ENCODE data around the gene RC3H2. TPM values are rescaled to one million over a fixed set of nuclear protein-coding genes. Genes with fewer than 3 reads are reported as not detected.
A peak's percentile ranks its signal among the peaks of the same experiment; 100 is the strongest.
"Not testable (repeated sequence)": the region's sequence is repeated elsewhere in the genome, so short reads cannot be mapped to it uniquely, and the experiment has no call there.

Gene RC3H2
- total RNA-seq, 1 donor from 2014 or later, result 39.7 TPM

DNA sequence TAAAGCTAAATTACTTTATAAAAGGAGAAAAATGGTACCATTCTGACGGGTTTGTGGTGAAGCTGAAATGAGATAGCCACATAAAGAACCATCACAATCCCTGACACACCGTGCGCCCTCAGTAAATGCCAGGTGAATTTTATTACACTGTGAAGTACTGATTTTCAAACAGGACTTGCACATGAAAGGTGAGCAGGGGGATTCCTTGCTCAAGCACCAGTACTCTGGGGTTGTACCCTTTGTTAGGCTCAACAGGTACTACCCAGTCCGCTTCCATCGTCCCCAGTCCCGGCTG is 35.2 kb upstream of the RC3H2 start:
- DNase-seq, result no peak
- Mint-ChIP-seq H3K27ac (peak overlapping the region; percentile 89), H3K9me3 (no peaks in the 10 kb centered on the region), H3K4me3 (peak overlapping the region; percentile 99), H3K4me1 (peaks cover 26% of the 10 kb centered on the region), H3K36me3 (ENCODE audit: low read depth) (peaks cover 18% of the 10 kb centered on the region), H3K27me3 (no peaks in the 10 kb centered on the region)
- intact Hi-C loops (cut with micrococcal nuclease), result loop anchor here (1.0 to 10.0 kb wide), 8 partner anchors 8 to 1474 kb away; partner anchors contain the start of genes PSMB7, RC3H2 and ZBTB6

DNA sequence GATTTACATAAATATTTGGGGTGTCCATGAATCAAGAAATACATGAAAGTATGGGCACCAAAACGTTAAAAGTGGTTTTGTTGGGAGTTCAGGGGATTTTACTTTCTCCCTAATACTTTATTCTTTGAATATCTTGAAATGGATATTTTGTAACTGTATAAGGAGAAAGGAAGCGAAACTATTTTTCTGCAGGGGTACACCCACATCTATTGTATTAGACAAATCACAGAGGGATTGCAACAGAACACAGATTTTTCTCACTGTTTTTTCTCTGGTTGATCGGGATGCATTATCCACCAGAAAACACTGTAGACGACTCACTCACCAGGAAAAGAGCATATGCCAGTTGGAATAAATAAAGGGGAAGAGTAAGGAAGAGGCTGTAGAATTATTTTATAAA is 34.4 kb upstream of the RC3H2 start:
- H3K27ac Mint-ChIP-seq, result no peak overlapping the region
- no peaks in the 10 kb centered on the region for H3K9me3 Mint-ChIP-seq
- H3K4me3 Mint-ChIP-seq, result peak overlapping the region; percentile 50
- peaks cover 15% of the 10 kb centered on the region for H3K36me3 Mint-ChIP-seq (ENCODE audit: low read depth)
- no peak for DNase-seq
- H3K27me3 Mint-ChIP-seq, result no peaks in the 10 kb centered on the region
- intact Hi-C loops (cut with micrococcal nuclease), result no loop called here
- peaks cover 22% of the 10 kb centered on the region for H3K4me1 Mint-ChIP-seq

DNA sequence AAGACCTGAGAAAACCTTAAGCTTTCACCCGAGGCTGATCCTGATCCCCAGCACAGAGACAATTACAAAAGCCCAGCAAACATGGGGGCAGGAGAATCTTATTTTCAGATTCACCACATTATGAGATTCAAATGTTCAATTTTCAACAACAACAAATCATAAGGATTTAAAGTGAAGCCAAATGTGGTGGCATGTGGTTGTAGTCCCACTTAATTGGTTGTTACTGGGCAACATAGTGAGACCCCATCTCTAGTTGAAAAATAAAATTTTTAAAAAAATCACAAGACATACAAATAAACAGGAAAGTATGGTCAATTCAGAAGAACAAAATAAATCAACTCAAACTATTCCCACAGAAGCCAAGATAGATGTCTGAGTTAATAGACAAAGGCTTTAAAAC is 31.7 kb upstream of the RC3H2 start:
- Mint-ChIP-seq H3K9me3 (no peaks in the 10 kb centered on the region), H3K4me1 (peaks cover 24% of the 10 kb centered on the region), H3K4me3 (no peak overlapping the region), H3K36me3 (ENCODE audit: low read depth) (peaks cover 17% of the 10 kb centered on the region), H3K27me3 (no peaks in the 10 kb centered on the region), H3K27ac (no peak overlapping the region)
- intact Hi-C loops (cut with micrococcal nuclease), result no loop called here
- DNase-seq, result no peak

DNA sequence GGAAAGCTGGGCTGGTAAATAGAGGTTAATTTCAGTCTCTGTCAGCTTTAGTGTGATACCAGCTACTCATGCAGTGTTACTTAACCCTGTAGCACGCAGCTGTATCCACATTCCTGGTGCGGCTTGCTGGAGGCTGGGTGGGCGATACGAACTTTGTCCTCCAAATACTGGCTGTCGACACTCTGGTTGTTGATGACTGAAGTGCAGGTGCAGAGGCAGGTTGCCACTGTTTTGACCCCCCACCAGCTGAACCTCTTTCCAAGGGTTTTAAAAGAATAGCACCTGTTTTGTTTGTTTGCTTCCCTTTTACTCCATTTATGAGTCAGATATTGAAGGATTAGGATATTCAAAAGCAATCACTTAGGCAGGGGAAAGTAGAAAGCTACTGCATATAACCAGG is 31.3 kb upstream of the RC3H2 start:
- intact Hi-C loops (cut with micrococcal nuclease), result no loop called here
- Mint-ChIP-seq H3K4me3 (no peak overlapping the region), H3K27ac (no peak overlapping the region), H3K4me1 (peaks cover 20% of the 10 kb centered on the region), H3K9me3 (no peaks in the 10 kb centered on the region), H3K27me3 (no peaks in the 10 kb centered on the region), H3K36me3 (ENCODE audit: low read depth) (peaks cover 18% of the 10 kb centered on the region)
- DNase-seq, result no peak

DNA sequence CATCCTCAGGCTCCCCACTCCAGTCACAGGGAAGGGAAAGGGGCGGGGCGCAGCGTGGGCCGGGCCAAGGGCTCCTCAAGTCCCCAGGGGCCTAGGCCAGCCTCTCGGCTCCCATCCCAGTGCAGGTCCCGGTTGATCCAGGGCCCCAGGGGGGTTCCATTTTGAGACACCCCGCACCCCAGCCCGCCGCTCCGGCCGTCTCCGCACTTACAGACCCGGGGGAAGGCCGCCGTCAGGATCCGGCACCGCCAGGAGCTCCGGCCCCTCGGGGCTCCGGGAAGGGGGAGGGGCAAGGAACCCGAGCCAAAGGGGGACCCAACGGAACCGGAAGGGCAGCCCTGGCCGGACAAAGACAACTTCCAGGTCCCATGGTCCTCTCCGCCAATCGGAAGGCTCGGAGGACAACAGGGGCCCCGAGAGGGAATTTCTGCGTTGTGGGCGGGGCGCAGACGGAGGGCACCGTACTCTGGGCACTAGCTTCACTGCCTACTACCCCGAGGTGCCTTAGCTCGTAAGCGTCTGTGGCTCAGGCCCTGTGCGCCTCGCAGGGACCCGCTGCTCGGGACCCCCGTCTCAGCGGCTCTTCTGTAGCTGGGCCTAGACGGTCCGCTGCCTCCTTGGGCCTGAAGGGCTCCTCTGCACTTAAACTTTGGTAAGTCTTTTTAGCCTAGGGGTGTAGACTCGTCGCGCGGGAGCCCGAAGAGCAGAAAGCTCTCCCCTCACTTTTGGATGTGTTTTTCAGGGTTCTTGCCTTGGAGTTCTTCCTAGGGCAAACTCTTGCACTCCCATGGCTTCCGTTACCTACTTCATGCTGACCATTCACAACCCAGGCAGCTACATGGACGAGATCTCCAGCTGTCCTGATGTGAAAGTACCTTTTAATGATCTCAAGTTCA is 26.3 kb upstream of the RC3H2 start, which contains the start of gene ZBTB26:
Gene ZBTB26 (minus strand): TSS at position 287 of the 896 bp plus-strand sequence. CDS start 11,578 bp downstream, outside the sequence.
- Mint-ChIP-seq H3K27me3 (no peaks in the 10 kb centered on the region), H3K4me3 (no peak within 1 kb of the TSS), H3K4me1 (peaks cover 11% of the 10 kb centered on the region), H3K27ac (peak within 1 kb of the TSS; percentile 91), H3K36me3 (ENCODE audit: low read depth) (peaks cover 5% of the 10 kb centered on the region), H3K9me3 (no peaks in the 10 kb centered on the region)
- intact Hi-C loops (cut with micrococcal nuclease), result loop anchor here (1.0 kb wide), 4 partner anchors 9 to 103 kb away; partner anchors contain the start of genes PDCL, RC3H2 and ZBTB6
- DNase-seq, result peak; percentile 96

DNA sequence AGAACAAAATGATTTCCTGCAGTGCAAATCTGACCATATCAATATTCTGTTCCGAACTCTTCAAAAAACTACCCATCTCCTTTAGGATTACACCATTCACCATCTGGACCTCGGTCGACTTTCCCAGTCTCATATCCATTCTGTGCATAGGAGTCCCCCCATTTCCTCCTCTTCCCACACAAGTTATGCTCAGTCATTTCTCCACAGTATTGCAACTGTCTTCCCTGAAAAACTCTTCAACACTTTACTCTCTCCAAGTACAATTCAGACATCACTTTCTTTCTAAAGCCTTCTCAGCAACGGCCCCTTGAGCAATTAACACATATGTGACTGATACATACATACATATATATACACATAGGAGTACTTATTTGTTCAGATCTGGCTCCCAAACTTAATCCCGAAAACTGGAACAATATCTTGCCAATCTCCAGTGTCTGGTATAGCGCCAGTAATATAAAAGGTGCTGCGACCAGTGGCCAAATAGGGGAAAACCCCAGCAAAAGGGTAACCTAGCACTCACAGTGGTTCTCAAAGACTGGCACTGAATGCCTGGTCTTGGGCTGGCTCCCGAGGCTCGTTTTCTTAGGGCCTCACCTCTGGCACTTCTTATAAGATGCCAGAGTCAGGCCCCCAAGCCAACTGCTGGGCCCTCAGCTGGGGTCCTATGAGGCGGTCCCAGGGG is 25.5 kb upstream of the RC3H2 start:
- no peaks in the 10 kb centered on the region for H3K9me3 Mint-ChIP-seq
- H3K4me1 Mint-ChIP-seq, result peaks cover 8% of the 10 kb centered on the region
- intact Hi-C loops (cut with micrococcal nuclease), result loop anchor here (1.0 kb wide), 3 partner anchors 17 to 102 kb away; partner anchors contain the start of genes PDCL, RC3H2 and ZBTB6
- H3K27me3 Mint-ChIP-seq, result no peaks in the 10 kb centered on the region
- DNase-seq, result no peak
- H3K36me3 Mint-ChIP-seq (ENCODE audit: low read depth), result peaks cover 5% of the 10 kb centered on the region
- no peak overlapping the region for H3K27ac Mint-ChIP-seq
- H3K4me3 Mint-ChIP-seq, result no peak overlapping the region

DNA sequence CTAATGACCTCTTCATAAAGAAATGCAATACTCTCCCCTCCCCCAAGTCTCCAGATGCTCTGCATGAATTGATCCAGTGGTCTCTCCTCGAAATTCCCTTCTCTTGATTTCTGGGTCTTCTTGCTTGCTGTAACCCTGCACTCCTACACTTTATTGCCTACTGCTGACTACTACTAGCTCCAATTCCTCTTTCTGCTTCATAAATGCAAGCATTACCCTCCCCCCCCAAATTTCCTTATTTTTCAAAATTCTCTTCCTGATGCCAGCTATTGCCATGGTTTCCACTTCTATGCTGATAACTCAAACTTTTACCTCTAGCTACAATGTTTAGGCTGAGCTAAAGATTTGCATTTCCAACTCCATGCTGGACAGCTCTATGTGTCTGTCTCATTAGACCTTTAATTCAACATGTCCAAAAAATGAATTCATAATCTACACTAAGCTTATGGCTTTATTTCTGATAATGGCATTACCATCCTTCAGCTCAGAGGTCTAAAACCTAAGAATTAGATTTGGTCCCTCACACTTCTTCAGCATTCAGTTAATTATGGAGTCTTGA is 24.7 kb upstream of the RC3H2 start:
- peaks cover 3% of the 10 kb centered on the region for H3K36me3 Mint-ChIP-seq (ENCODE audit: low read depth)
- no peak overlapping the region for H3K4me3 Mint-ChIP-seq
- no peak overlapping the region for H3K27ac Mint-ChIP-seq
- H3K4me1 Mint-ChIP-seq, result peaks cover 8% of the 10 kb centered on the region
- H3K9me3 Mint-ChIP-seq, result no peaks in the 10 kb centered on the region
- no peaks in the 10 kb centered on the region for H3K27me3 Mint-ChIP-seq
- DNase-seq, result no peak
- intact Hi-C loops (cut with micrococcal nuclease), result no loop called here

DNA sequence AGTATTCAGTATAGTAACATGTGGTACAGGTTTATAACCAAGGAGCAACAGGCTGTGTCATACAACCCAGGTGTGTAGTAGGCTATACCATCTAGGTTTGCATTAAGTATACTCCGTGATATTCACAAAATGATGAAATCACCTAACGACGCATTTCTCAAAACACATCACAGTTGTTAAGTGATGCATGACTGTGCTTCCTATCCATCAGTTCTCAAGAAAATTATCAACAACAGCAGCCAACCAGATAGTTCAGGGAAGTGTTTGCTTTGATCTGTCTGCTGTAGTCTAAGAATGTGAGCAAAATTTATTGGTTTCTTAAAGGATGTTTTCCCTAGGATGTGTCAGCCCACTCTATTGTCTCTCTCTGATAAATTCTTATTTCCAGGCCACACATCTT is 18.8 kb upstream of the RC3H2 start:
- no peak overlapping the region for H3K4me3 Mint-ChIP-seq

DNA sequence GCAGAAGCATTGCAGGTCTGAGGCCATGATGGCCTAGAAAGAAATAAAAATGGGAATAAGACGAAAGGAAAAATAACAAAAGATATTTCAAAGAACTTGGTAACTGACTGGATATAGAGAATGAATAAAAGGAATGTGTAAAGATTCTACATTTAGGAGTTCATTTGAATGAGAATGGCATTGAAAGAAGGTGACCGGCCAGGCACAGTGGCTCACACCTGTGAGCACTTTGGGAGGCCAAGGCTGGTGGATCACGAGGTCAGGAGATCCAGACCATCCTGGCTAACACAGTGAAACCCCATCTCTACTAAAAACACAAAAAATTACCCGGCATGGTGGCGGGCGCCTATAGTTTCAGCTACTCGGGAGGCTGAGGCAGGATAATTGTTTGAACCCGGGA is 17.6 kb upstream of the RC3H2 start:
- intact Hi-C loops (cut with micrococcal nuclease), result no loop called here
- Mint-ChIP-seq H3K36me3 (ENCODE audit: low read depth) (peaks cover 26% of the 10 kb centered on the region), H3K9me3 (no peaks in the 10 kb centered on the region), H3K27me3 (no peaks in the 10 kb centered on the region), H3K4me3 (no peak overlapping the region), H3K27ac (no peak overlapping the region), H3K4me1 (peaks cover 4% of the 10 kb centered on the region)
- no peak for DNase-seq

More for the DNA sequence above, 18.8 kb upstream of the RC3H2 start:
- Mint-ChIP-seq H3K4me1 (peaks cover 4% of the 10 kb centered on the region), H3K9me3 (no peaks in the 10 kb centered on the region), H3K27ac (no peak overlapping the region), H3K36me3 (ENCODE audit: low read depth) (peaks cover 20% of the 10 kb centered on the region), H3K27me3 (no peaks in the 10 kb centered on the region)
- intact Hi-C loops (cut with micrococcal nuclease), result no loop called here
- DNase-seq, result no peak

DNA sequence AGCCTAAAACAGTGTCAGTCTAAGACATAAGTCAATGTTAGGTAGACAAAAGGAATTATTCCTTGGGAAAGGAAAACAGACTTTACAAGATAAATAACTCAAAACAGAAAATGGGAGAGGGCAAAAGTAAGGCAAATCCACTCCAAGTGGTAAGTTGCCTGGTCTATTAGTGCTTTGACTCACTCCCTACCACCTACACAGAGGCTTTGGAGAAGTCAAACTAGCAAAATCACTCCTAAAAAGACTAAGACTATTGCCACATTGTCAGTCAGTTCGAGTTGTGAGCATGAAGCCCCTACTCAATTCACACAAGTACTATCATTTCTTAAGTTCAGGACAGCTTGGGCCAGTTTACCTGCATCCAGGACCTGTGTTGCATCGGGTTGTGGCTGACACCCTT is 13.2 kb upstream of the RC3H2 start:
- Mint-ChIP-seq H3K4me3 (no peak overlapping the region), H3K36me3 (ENCODE audit: low read depth) (peaks cover 26% of the 10 kb centered on the region), H3K27ac (no peak overlapping the region), H3K9me3 (no peaks in the 10 kb centered on the region), H3K27me3 (no peaks in the 10 kb centered on the region), H3K4me1 (peaks cover 2% of the 10 kb centered on the region)
- no peak for DNase-seq
- intact Hi-C loops (cut with micrococcal nuclease), result no loop called here

DNA sequence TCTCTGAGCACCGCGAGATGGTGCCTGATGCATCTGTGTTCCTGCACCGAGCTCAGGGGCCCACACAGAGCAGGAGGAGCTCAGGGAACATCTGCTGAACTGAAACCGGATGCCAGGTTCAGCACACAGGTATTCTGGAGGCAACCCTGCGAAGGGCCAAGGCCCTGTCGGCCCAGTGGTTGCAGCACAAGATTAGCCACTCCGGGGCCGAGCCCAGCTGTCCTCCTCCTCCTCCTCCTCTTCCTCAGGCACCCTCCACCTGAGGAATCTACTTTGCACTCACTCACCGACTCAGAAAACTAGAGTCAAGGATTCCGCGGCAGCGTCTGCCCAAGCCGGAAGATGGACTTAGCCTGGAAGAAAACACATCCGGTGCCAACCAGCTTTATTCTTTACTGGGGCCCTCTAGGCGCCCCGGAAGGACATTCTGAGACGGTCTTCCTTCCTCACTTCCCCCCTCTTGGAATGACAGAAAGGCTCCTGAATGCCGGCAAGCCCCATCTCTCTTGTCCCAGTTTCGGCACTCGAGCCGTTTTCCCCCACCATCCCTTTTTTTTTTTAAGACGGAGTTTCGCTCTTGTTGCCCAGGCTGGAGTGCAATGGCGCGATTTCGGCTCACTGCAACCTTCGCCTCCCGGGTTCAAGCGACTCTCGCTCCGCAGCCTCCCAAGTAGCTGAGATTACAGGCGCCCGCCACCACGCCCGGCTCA is 8.0 kb upstream of the RC3H2 start, which contains the start of gene ZBTB6:
Gene ZBTB6 (minus strand): TSS at position 360 of the 710 bp plus-strand sequence. CDS start 1,251 bp downstream, outside the sequence.
- H3K9me3 Mint-ChIP-seq, result no peaks in the 10 kb centered on the region
- H3K4me3 Mint-ChIP-seq, result peak within 1 kb of the TSS; percentile 91
- DNase-seq, result peak; percentile 91
- H3K27me3 Mint-ChIP-seq, result no peaks in the 10 kb centered on the region
- intact Hi-C loops (cut with micrococcal nuclease), result loop anchor here (1.0 to 2.0 kb wide), 4 partner anchors 8 to 78 kb away; partner anchors contain the start of genes RABGAP1, RC3H2 and ZBTB26
- H3K4me1 Mint-ChIP-seq, result peaks cover 17% of the 10 kb centered on the region
- H3K36me3 Mint-ChIP-seq (ENCODE audit: low read depth), result peaks cover 23% of the 10 kb centered on the region
- peak within 1 kb of the TSS; percentile 97 for H3K27ac Mint-ChIP-seq

DNA sequence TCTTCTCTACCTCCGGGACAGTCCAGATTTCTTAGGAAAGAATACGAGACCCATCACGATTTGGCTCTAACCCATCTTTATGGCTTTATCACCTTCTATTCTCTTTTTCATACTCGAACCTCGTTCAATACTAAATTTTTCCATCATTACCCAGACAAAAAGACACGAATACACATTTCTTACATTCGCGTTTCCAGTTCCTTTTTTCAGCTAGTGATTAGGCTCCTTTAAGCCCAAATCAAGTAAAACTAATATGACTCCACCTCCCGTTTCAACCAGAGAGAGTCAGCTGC is 7.5 kb upstream of the RC3H2 start:
- Mint-ChIP-seq H3K27me3 (no peaks in the 10 kb centered on the region), H3K36me3 (ENCODE audit: low read depth) (peaks cover 24% of the 10 kb centered on the region), H3K9me3 (no peaks in the 10 kb centered on the region), H3K27ac (peak overlapping the region; percentile 97), H3K4me3 (peak overlapping the region; percentile 91), H3K4me1 (peaks cover 19% of the 10 kb centered on the region)
- no peak for DNase-seq
- intact Hi-C loops (cut with micrococcal nuclease), result loop anchor here (2.0 kb wide), 2 partner anchors 28 to 78 kb away; partner anchors contain the start of gene RABGAP1

DNA sequence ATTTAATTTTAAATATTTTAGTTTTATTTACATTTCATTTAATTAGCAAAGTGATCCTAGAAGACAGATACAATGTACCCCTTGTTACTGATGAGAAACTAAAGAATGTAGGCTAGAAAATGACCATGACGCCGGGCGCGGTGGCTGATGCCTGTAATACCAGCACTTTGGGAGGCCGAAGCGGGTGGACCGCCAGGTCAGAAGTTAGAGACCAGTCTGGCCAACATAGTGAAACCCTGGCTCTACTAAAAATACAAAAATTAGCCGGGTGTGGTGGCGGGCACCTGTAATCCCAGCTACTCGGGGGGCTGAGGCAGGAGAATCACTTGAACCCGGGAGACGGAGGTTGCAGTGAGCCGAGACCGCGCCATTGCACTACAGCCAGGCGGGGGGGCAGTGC is 963 bp upstream of the RC3H2 start:
- H3K4me3 Mint-ChIP-seq; DNase-seq; H3K9me3 Mint-ChIP-seq; H3K27me3 Mint-ChIP-seq; H3K27ac Mint-ChIP-seq; intact Hi-C loops (cut with micrococcal nuclease): not testable (repeated sequence)
- Mint-ChIP-seq H3K4me1 (peaks cover 22% of the 10 kb centered on the region), H3K36me3 (ENCODE audit: low read depth) (peaks cover 21% of the 10 kb centered on the region)
